Peyer's patch (tissue), 4 donors: ENCODE data around the gene TPD52L2.

Source experiments
- POLR2A ChIP-seq, 2 donors: fragments of 450-650 bp; IDR thresholded peaks; one replicate each; pipeline ENCODE4 v1.5.1; 2017; ENCODE audit warnings: antibody characterized with exemption in 2 of 2, mild to moderate bottlenecking in 2 of 2, moderate library complexity in 2 of 2
- TF ChIP-seq, protein P1 (sequence below), 6 experiments: fragments of 450-650 bp in 4 of 6; fragments of 200-600 bp in 2 of 6; sonication (generic) in 1 of 6; IDR thresholded peaks; one replicate each; pipeline ENCODE4 v1.5.1; 2017 to 2019; ENCODE audit warnings: antibody characterized with exemption in 6 of 6, mild to moderate bottlenecking in 3 of 6, moderate library complexity in 1 of 6

DNA sequence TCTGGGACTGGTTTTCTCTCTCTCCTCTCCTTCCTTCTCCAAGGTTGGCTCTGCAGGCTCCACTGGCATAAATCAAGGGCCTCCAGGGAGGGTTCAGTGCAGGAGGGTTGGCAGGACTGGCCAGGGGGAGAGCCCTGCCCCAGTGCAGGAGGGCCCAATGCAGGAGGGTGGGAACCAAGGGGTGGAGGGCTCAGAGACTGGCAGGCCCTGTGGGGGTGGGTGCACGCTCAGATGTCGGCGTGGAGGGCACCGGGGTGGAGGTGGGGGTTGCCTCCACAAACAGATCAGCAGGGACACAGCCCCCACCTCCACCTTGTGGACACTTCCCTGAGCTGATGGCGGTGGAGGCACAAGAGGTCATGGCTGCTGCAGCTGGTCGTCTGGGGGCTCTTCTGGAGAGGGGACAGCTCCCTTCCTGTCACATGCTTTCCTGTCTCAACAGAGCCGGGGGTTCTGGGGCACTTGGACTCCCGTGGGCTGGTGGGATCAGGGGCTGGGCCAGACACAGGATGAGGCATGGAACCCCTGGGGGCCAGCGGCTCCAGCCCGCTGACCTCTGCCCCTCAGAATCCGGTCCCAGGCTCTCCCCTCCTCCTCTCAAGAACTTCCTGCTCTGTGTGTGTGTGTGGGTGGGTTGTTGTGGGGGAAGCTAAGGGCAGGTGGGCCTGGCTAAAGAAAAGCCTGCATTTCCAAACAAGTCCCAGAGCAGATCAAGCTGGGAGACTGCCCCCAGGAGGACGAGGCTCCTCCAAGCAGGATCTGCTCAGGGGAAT, 6.5 kb upstream of the TPD52L2 start:
- no peak for TF ChIP-seq POLR2A (IDR thresholded peaks at IDR 0.05)
- TF ChIP-seq, protein P1, sequence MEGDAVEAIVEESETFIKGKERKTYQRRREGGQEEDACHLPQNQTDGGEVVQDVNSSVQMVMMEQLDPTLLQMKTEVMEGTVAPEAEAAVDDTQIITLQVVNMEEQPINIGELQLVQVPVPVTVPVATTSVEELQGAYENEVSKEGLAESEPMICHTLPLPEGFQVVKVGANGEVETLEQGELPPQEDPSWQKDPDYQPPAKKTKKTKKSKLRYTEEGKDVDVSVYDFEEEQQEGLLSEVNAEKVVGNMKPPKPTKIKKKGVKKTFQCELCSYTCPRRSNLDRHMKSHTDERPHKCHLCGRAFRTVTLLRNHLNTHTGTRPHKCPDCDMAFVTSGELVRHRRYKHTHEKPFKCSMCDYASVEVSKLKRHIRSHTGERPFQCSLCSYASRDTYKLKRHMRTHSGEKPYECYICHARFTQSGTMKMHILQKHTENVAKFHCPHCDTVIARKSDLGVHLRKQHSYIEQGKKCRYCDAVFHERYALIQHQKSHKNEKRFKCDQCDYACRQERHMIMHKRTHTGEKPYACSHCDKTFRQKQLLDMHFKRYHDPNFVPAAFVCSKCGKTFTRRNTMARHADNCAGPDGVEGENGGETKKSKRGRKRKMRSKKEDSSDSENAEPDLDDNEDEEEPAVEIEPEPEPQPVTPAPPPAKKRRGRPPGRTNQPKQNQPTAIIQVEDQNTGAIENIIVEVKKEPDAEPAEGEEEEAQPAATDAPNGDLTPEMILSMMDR (IDR thresholded peaks at IDR 0.05) = peak in 1 of 6 experiments; percentile 12
